ENCODE data around the gene COX7A2. TPM values are rescaled to one million over a fixed set of nuclear protein-coding genes. Genes with fewer than 3 reads are reported as not detected.

The COX7A2 gene
- total RNA-seq, 2 experiments from 2014 or later: 577 to 592 TPM

GRCh38 chr6:75204217-75204958 lies 39.2 kb downstream of the COX7A2 start:
- peak; percentile 76 for DNase-seq
- Mint-ChIP-seq H3K4me1 (ENCODE audit: low read depth) (peaks cover 58% of the 10 kb centered on the region), H3K36me3 (ENCODE audit: low read depth) (no peaks in the 10 kb centered on the region), H3K27ac (no peak overlapping the region), H3K27me3 (ENCODE audit: low read depth) (peaks cover 82% of the 10 kb centered on the region), H3K4me3 (peak overlapping the region; percentile 41), H3K9me3 (no peaks in the 10 kb centered on the region)
- CTCF ChIA-PET: interaction anchor here (0.7 to 2.6 kb wide), 13 partner anchors 10 to 1466 kb away, joined by 3 to 10 read pairs (median 3); no protein-coding TSS in a partner anchor
- intact Hi-C loops (cut with micrococcal nuclease): loop anchor here (1.0 to 10.0 kb wide), 7 partner anchors 270 to 1465 kb away; no protein-coding TSS in a partner anchor

GRCh38 chr6:75203721-75204120 lies 39.9 kb downstream of the COX7A2 start:
- CTCF ChIA-PET: interaction anchor here (0.6 to 3.0 kb wide), 17 partner anchors 7 to 1465 kb away, joined by 3 to 14 read pairs (median 3); no protein-coding TSS in a partner anchor
- Mint-ChIP-seq H3K9me3 (no peaks in the 10 kb centered on the region), H3K27ac (no peak overlapping the region), H3K4me1 (ENCODE audit: low read depth) (peaks cover 54% of the 10 kb centered on the region), H3K36me3 (ENCODE audit: low read depth) (no peaks in the 10 kb centered on the region), H3K27me3 (ENCODE audit: low read depth) (peaks cover 78% of the 10 kb centered on the region), H3K4me3 (no peak overlapping the region)
- no peak for DNase-seq
- intact Hi-C loops (cut with micrococcal nuclease): loop anchor here (1.0 to 10.0 kb wide), 7 partner anchors 269 to 1464 kb away; no protein-coding TSS in a partner anchor

- intact Hi-C loops (cut with micrococcal nuclease): loop anchor here (10.0 kb wide), 2 partner anchors 268 to 858 kb away; no protein-coding TSS in a partner anchor
- H3K36me3 Mint-ChIP-seq (ENCODE audit: low read depth): no peaks in the 10 kb centered on the region
- H3K9me3 Mint-ChIP-seq: no peaks in the 10 kb centered on the region
- H3K27ac Mint-ChIP-seq: no peak overlapping the region
- peaks cover 45% of the 10 kb centered on the region for H3K4me1 Mint-ChIP-seq (ENCODE audit: low read depth)
- H3K4me3 Mint-ChIP-seq: no peak overlapping the region
- H3K27me3 Mint-ChIP-seq (ENCODE audit: low read depth): peaks cover 74% of the 10 kb centered on the region
- CTCF ChIA-PET: interaction anchor here (0.7 to 3.0 kb wide), 6 partner anchors 8 to 1464 kb away, joined by 3 to 14 read pairs (median 6); no protein-coding TSS in a partner anchor
- DNase-seq: no peak
Observed at GRCh38 chr6:75202676-75203131, 40.9 kb downstream of the COX7A2 start.

GRCh38 chr6:75201901-75202672 lies 41.5 kb downstream of the COX7A2 start:
- H3K27ac Mint-ChIP-seq: no peak overlapping the region
- intact Hi-C loops (cut with micrococcal nuclease): loop anchor here (10.0 kb wide), 2 partner anchors 267 to 857 kb away; no protein-coding TSS in a partner anchor

GRCh38 chr6:75201021-75201420 lies 42.6 kb downstream of the COX7A2 start:
- Mint-ChIP-seq H3K27me3 (ENCODE audit: low read depth) (peaks cover 63% of the 10 kb centered on the region), H3K36me3 (ENCODE audit: low read depth) (no peaks in the 10 kb centered on the region), H3K9me3 (no peaks in the 10 kb centered on the region), H3K4me1 (ENCODE audit: low read depth) (peaks cover 29% of the 10 kb centered on the region), H3K4me3 (no peak overlapping the region), H3K27ac (no peak overlapping the region)
- intact Hi-C loops (cut with micrococcal nuclease): loop anchor here (10.0 kb wide), 2 partner anchors 266 to 856 kb away; no protein-coding TSS in a partner anchor
- CTCF ChIA-PET: interaction anchor here (0.6 to 3.0 kb wide), 3 partner anchors 10 to 839 kb away, joined by 3 to 14 read pairs (median 4); no protein-coding TSS in a partner anchor
- DNase-seq: no peak

More at GRCh38 chr6:75201901-75202672, 41.5 kb downstream of the COX7A2 start:
- peak; percentile 15 for DNase-seq
- no peaks in the 10 kb centered on the region for H3K9me3 Mint-ChIP-seq
- no peak overlapping the region for H3K4me3 Mint-ChIP-seq
- H3K27me3 Mint-ChIP-seq (ENCODE audit: low read depth): peaks cover 68% of the 10 kb centered on the region
- H3K4me1 Mint-ChIP-seq (ENCODE audit: low read depth): peaks cover 38% of the 10 kb centered on the region
- no peaks in the 10 kb centered on the region for H3K36me3 Mint-ChIP-seq (ENCODE audit: low read depth)
- CTCF ChIA-PET: interaction anchor here (3.0 kb wide), 1 partner anchor 9 kb away, joined by 14 read pairs; no protein-coding TSS in a partner anchor

GRCh38 chr6:75199889-75200288 lies 43.7 kb downstream of the COX7A2 start:
- Mint-ChIP-seq H3K4me1 (ENCODE audit: low read depth) (peaks cover 18% of the 10 kb centered on the region), H3K9me3 (no peaks in the 10 kb centered on the region), H3K27ac (no peak overlapping the region), H3K27me3 (ENCODE audit: low read depth) (peaks cover 52% of the 10 kb centered on the region), H3K4me3 (no peak overlapping the region), H3K36me3 (ENCODE audit: low read depth) (no peaks in the 10 kb centered on the region)
- intact Hi-C loops (cut with micrococcal nuclease): loop anchor here (10.0 kb wide), 2 partner anchors 265 to 855 kb away; no protein-coding TSS in a partner anchor
- CTCF ChIA-PET: interaction anchor here (1.7 kb wide), 1 partner anchor 9 kb away, joined by 5 read pairs; no protein-coding TSS in a partner anchor
- DNase-seq: no peak

GRCh38 chr6:75196081-75196687 lies 47.4 kb downstream of the COX7A2 start:
- DNase-seq: no peak
- CTCF ChIA-PET: no interaction called here
- Mint-ChIP-seq H3K27me3 (ENCODE audit: low read depth) (peaks cover 26% of the 10 kb centered on the region), H3K4me1 (ENCODE audit: low read depth) (no peaks in the 10 kb centered on the region), H3K36me3 (ENCODE audit: low read depth) (no peaks in the 10 kb centered on the region), H3K4me3 (no peak overlapping the region), H3K9me3 (no peaks in the 10 kb centered on the region), H3K27ac (no peak overlapping the region)
- intact Hi-C loops (cut with micrococcal nuclease): no loop called here

GRCh38 chr6:75188221-75188925 lies 55.2 kb downstream of the COX7A2 start:
- no peak for DNase-seq
- Mint-ChIP-seq H3K27me3 (ENCODE audit: low read depth) (peaks cover 20% of the 10 kb centered on the region), H3K4me1 (ENCODE audit: low read depth) (no peaks in the 10 kb centered on the region), H3K36me3 (ENCODE audit: low read depth) (no peaks in the 10 kb centered on the region), H3K4me3 (no peak overlapping the region), H3K27ac (no peak overlapping the region), H3K9me3 (no peaks in the 10 kb centered on the region)
- intact Hi-C loops (cut with micrococcal nuclease): no loop called here
- CTCF ChIA-PET: no interaction called here

Other genes starting within 250 kb of the COX7A2 start
- under 1 TPM in 1 of 2 experiments, not detected in 1; 0.05 TPM for gene COL12A1, start 37.7 kb downstream of the COX7A2 start, total RNA-seq
- 10 to 100 TPM; 68.9 to 76.0 TPM for gene TMEM30A, start 41.0 kb upstream of the COX7A2 start, total RNA-seq
- not detected for gene FILIP1, start 250.0 kb upstream of the COX7A2 start, total RNA-seq